LNCaP clone FGC (cell line): ENCODE data around the gene WDR7.

ENCODE experiments used
- DNase-seq: peaks from one replicate; pipeline ENCODE4 v3.0.0-alpha.2; 2011; ENCODE audit warnings: low read depth
- H3K4me3 ChIP-seq: 2 replicates; pipeline ENCODE4 v1.5.1; 2011; ENCODE audit warnings: mild to moderate bottlenecking, low read depth, low read length, control low read depth
- TF ChIP-seq, protein P1 (sequence below): IDR thresholded peaks from 2 replicates; pipeline ENCODE4 v1.5.1; 2012; ENCODE audit warnings: mild to moderate bottlenecking; ENCODE audit not compliant: control insufficient read depth, insufficient read depth; ENCODE audit errors: extremely low read depth

Gene WDR7

DNA sequence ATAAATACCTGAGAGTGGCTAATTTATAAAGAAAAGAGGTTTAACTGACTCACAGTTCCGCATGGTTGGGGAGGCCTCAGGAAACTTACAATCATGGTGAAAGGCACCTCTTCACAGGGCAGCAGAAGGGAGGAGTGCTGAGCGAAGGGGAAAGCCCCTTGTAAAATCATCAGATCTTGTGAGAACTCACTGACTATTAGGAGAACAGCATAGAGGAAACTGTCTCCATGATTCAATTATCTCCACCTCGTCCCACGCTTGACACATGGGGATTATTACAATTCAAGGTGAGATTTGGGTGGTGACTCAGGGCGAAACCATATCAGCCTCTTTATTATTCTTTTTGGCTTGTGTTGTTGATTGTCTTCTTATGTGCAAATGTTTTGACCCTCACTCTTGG, 76.2 kb downstream of the WDR7 start:
- no peak overlapping the region for H3K4me3 ChIP-seq
- TF ChIP-seq, protein P1, sequence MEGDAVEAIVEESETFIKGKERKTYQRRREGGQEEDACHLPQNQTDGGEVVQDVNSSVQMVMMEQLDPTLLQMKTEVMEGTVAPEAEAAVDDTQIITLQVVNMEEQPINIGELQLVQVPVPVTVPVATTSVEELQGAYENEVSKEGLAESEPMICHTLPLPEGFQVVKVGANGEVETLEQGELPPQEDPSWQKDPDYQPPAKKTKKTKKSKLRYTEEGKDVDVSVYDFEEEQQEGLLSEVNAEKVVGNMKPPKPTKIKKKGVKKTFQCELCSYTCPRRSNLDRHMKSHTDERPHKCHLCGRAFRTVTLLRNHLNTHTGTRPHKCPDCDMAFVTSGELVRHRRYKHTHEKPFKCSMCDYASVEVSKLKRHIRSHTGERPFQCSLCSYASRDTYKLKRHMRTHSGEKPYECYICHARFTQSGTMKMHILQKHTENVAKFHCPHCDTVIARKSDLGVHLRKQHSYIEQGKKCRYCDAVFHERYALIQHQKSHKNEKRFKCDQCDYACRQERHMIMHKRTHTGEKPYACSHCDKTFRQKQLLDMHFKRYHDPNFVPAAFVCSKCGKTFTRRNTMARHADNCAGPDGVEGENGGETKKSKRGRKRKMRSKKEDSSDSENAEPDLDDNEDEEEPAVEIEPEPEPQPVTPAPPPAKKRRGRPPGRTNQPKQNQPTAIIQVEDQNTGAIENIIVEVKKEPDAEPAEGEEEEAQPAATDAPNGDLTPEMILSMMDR: no peak
- DNase-seq: no peak

DNA sequence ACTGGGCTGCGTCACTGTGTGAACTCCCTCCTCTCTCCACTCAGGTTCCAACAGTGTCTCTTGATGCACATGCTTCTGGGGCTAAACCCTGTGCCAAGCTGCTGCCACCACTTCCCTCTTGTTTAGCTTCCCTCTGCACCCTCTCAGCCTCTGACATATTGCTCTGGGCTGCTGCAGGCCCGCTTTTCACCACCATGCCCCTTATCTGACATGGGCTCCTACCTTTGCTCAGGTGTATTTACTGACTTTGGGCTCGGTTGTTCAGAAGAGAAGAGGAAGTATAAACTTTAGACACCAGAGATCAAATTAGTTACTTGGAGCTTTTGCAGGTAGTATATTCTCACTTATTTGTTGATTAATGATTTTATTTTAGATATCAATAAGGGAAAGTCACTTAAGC, 77.6 kb downstream of the WDR7 start:
- TF ChIP-seq, protein P1: no peak

DNA sequence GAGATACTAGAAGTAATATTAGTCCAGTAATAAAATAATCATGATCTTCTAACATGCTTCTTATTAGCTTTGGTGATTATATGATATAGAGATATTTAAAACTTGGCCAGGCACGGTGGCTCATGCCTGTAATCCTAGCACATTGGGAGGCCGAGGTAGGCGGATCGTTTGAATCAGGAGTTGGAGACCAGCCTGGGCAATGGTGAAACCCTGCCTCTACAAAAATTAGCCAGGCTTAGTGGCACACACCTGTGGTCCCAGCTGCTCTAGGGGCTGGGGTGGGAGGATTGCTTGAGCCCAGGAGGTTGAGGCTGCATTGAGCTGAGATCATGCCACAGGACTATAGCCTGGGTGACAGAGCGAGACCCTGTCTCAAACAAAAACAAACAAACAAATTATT, 87.0 kb downstream of the WDR7 start:
- DNase-seq: no peak
- H3K4me3 ChIP-seq: no peak overlapping the region
- TF ChIP-seq, protein P1: no peak

More for the DNA sequence above, 77.6 kb downstream of the WDR7 start:
- DNase-seq: no peak
- no peak overlapping the region for H3K4me3 ChIP-seq

DNA sequence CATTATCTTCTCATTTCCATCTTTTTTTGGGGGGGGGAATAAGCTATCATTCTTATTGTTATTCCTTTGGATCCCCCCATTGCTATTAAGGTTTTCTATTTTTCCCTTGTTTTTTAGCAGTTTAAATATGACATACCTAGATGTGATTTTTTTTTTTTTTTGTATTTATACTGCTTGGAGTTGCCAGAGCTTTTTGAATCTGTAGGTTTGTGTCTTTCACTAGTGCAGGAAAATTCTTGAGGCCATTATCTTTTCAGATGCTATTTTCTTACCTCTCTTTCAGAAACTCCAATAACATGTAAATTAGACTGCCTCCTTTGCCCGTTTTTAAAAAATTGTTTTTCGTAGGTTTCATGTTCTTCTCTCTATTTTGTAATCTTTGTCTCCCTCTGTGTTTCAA, 88.6 kb downstream of the WDR7 start:
- no peak overlapping the region for H3K4me3 ChIP-seq
- DNase-seq: no peak
- TF ChIP-seq, protein P1: no peak

DNA sequence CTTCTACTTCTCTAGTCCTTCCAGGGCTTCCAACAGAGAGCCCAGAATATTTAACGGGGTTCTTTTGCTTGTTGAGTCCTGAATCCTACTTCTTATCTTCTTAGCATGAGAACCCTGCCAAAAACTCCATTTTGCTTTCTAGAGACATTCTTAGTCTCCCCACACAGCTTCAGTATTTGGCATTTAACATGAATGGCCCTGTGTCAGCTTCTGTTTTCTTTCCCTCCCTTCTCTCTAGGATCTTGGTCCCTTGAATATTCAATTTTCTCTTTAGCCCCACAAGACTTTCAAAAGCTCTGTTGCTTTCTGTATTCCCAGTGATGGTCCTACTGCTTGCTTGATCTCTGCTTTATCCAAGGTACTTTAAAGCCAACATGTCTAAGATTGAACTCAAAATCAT, 89.5 kb downstream of the WDR7 start:
- no peak for DNase-seq
- TF ChIP-seq, protein P1: no peak
- no peak overlapping the region for H3K4me3 ChIP-seq

DNA sequence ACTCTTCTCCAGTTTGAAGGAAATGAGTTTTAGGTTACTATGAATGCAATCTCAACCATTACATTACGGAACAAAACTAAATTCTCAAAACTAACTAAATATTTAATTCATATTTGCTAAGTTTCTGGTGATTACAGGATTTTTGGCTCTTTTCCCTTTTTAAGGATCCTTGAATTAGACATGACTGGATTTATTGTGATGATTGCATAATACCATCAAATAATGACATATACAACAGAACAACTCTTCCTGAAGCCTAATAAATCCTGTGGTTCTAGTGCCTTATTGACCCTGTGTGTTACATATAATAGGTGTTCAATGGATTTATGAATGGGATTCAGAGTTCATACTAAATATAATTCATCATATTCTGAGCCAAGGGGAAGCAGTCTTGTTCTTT, 90.5 kb downstream of the WDR7 start:
- no peak for DNase-seq
- H3K4me3 ChIP-seq: no peak overlapping the region
- TF ChIP-seq, protein P1: no peak

DNA sequence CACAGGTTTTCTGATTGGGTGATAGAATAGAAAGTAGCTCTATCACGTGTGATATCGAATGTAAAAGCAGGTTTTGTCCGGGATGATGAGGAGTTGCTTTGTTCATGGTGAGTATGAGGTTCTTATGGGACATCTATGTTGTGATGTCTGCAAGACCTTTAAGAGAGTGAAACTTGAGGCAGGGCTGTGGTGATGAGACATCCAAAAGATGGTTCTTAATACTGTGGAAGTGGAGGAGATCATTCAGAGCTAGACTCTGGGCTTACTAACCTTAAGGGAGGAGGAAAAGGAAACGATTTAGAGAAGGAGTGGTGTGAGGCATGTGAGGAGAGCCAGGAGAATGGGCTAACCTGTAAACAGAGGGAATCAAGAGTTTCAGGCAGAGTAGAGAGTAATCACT, 92.0 kb downstream of the WDR7 start:
- no peak overlapping the region for H3K4me3 ChIP-seq
- DNase-seq: no peak
- TF ChIP-seq, protein P1: no peak
